Effector memory CD4-positive, alpha-beta T cell (primary cell): ENCODE measurements around the gene HEPN1.

ENCODE experiments used
- DNase-seq, 3 donors: peaks; one replicate each; pipeline ENCODE4 v3.0.0-alpha.2; 2020
- H3K27ac ChIP-seq: 2 replicates; pipeline ENCODE4 v1.7.0; 2013; ENCODE audit warnings: mild to moderate bottlenecking, low read length, moderate library complexity; ENCODE audit not compliant: insufficient read depth, poor library complexity, severe bottlenecking
- H3K27me3 ChIP-seq: replicated peaks from 2 replicates; pipeline ENCODE4 v1.7.0; 2013; ENCODE audit warnings: mild to moderate bottlenecking, low read length; ENCODE audit not compliant: insufficient read depth, control insufficient read depth, poor library complexity, severe bottlenecking
- H3K36me3 ChIP-seq: 2 replicates; pipeline ENCODE4 v1.7.0; 2013; ENCODE audit warnings: mild to moderate bottlenecking, low read length, moderate library complexity; ENCODE audit not compliant: control insufficient read depth, insufficient read depth
- H3K4me1 ChIP-seq: 2 replicates; pipeline ENCODE4 v1.7.0; 2013; ENCODE audit warnings: low read length, mild to moderate bottlenecking; ENCODE audit not compliant: control insufficient read depth, insufficient read depth, poor library complexity, severe bottlenecking
- H3K4me3 ChIP-seq: 2 replicates; pipeline ENCODE4 v1.7.0; 2013; ENCODE audit warnings: low read length, low read depth, mild to moderate bottlenecking; ENCODE audit not compliant: insufficient read depth, poor library complexity, severe bottlenecking
- H3K9me3 ChIP-seq: 2 replicates; pipeline ENCODE4 v1.7.0; 2013; ENCODE audit warnings: mild to moderate bottlenecking, low read length, moderate library complexity; ENCODE audit not compliant: control insufficient read depth

The HEPN1 gene

DNA sequence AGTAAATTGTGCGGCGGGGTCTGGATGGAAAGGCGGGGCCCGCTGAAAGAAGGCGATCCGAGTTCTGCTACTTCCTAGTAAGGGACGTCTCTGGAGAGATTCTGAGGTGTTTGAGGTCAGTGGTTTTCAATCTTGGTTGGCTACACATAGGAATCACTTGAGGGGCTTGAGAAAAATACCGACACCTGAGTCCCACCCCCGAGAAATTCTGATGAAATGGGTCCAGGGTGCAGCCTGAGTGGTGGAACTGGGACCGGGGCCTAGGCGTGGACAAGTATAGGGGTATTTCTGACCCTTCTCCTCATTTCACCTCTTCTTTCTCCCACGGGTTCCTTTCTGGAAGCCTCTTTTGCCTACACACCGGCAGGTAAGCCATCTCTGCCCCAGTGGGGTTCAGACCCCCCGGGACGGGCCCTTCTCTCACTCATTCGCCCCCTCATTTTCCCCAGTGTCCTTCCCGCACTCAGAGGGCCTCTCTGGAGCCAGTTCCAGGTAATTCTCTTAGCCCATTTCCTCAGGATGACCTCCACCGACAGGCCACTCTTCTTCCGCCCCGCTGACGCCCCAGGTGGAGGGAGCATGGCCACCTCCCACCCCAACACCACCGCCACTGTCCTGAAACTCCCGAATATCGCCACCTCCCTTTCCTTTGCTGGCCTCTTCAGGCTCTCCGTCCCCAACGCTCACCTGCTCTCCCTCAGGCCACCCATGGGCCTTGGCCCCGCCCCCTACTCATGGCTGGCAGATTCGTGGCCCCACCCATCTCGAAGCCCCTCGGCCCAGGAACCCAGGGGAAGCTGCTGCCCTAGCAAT lies 42.0 kb upstream of the HEPN1 start:
- Histone ChIP-seq H3K4me3 (peak overlapping the region; percentile 89), H3K27ac (peak overlapping the region; percentile 66), H3K36me3 (no peaks in the 10 kb centered on the region), H3K27me3 (no peaks in the 10 kb centered on the region), H3K9me3 (no peaks in the 10 kb centered on the region), H3K4me1 (peaks cover 14% of the 10 kb centered on the region)
- DNase-seq = no peak

DNA sequence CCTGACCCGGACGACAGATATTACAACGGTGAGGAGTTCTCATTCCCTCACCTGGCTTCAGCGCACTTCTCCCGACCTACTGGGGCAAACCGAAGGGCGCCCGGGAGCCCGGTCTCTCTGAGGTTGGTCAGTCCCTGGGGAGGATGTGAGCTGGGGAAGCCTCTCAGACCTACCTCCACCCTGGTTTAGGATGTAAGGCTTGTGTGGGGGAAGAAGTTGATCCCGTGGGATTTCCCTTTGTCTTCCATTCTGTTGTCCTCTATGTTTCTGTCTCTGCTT lies 41.5 kb upstream of the HEPN1 start:
- no peaks in the 10 kb centered on the region for H3K36me3 ChIP-seq
- no peak overlapping the region for H3K4me3 ChIP-seq
- H3K27ac ChIP-seq = no peak overlapping the region
- H3K4me1 ChIP-seq = peaks cover 14% of the 10 kb centered on the region
- DNase-seq = no peak
- H3K9me3 ChIP-seq = no peaks in the 10 kb centered on the region
- no peaks in the 10 kb centered on the region for H3K27me3 ChIP-seq

DNA sequence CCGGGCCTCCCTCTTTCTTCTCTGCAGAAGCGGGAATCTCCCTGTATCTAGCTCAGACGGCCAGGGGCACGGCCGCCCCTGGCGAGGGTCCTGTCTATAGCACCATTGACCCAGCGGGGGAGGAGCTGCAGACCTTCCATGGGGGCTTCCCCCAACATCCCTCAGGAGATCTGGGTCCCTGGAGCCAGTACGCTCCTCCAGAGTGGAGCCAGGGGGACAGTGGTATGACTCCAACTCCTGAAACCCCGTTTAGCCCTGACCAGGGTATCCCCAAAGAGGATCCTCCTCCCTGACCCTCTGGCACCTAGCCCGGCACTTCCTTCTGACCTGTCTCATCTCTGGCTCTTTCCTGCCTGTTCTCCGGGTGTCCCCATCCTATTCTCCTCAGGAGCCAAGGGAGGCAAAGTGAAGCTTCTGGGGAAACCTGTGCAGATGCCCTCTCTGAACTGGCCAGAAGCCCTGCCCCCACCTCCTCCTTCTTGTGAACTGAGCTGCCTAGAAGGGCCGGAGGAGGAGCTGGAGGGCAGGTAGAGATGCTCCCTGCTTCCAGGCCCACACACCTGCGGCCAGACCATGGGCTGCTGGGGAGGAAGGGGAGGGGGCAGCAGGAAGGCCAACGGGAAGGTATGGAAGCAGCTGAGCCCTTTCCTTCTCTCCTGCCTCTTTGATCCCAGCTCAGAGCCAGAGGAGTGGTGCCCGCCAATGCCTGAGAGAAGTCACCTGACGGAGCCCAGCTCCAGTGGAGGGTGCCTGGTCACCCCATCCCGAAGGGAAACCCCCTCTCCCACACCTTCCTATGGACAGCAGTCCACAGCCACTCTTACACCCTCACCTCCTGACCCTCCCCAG lies 40.9 kb upstream of the HEPN1 start:
- no peak overlapping the region for H3K27ac ChIP-seq
- H3K27me3 ChIP-seq = no peaks in the 10 kb centered on the region
- H3K4me1 ChIP-seq = peaks cover 14% of the 10 kb centered on the region
- H3K9me3 ChIP-seq = no peaks in the 10 kb centered on the region
- H3K36me3 ChIP-seq = no peaks in the 10 kb centered on the region
- H3K4me3 ChIP-seq = no peak overlapping the region
- DNase-seq = no peak

DNA sequence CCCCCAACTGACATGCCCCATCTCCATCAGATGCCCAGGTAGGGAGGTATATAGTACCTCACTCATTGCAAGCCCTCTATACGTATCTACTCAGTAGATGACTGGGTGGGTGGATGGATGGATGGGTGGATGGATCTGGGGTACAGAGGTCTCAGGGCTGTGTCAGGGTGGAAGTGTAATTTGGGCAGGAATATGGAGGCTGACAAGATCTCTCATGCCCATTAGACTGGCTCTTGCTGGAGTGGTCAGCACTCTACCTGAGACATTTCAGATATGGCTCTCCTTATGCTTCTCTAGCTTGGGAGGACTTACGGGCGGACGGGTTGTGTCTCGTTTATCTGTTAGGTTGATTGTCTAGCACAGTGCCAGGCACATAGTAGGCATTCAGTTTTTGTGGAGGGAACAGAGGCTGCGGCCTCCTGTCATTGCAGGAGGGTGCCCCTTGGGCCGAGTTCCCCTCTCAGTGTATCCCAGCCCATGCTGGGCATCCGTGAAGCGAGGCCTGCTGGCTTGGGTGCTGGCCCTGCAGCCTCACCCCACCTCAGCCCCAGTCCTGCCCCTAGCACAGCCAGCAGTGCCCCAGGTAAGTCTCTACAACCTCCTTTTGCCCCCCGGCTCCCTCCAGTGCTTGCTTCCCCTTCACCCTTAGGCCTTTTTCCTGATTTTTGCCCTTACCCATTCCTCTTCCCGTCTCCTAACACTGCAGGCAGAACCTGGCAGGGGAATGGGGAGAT lies 40.1 kb upstream of the HEPN1 start:
- no peak overlapping the region for H3K27ac ChIP-seq
- no peak for DNase-seq
- H3K4me3 ChIP-seq = no peak overlapping the region
- H3K9me3 ChIP-seq = no peaks in the 10 kb centered on the region
- H3K4me1 ChIP-seq = peaks cover 14% of the 10 kb centered on the region
- no peaks in the 10 kb centered on the region for H3K27me3 ChIP-seq
- H3K36me3 ChIP-seq = no peaks in the 10 kb centered on the region

DNA sequence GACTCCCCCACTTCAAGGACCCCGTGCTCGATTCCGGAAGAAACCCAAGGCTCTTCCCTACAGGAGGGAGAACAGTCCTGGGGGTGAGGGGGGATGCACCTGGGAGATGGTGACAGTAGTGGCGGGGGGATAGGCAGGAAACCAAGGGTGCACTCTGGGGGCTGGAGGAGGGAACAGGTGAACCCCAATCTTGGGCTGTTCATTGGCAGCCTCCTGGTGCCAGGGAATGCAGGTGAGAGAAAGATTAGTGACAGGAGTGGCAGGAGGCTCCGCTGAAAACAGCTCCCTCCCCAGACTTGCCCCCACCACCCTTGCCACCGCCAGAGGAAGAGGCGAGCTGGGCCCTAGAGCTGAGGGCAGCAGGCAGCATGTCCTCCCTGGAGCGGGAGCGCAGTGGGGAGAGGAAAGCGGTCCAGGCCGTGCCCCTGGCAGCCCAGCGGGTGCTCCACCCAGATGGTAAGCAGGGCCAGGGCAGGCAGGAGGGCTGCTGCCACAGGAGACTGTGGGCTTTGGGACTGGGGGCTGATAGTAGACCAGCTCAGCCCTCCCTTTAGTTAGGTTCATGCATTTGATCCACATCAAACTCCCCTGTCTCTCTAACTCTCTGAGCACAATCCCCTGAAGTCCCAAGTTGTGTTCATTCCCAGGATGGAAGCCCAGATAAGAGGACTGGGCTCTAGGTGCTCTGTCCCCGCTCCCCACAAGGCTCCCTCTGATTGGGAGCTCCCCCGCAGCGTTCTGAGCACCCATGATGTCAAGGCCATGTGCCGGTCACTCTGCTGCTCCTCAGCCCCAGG lies 39.4 kb upstream of the HEPN1 start:
- peaks cover 14% of the 10 kb centered on the region for H3K4me1 ChIP-seq
- no peaks in the 10 kb centered on the region for H3K36me3 ChIP-seq
- H3K9me3 ChIP-seq = no peaks in the 10 kb centered on the region
- no peak for DNase-seq
- no peak overlapping the region for H3K4me3 ChIP-seq
- H3K27ac ChIP-seq = no peak overlapping the region
- H3K27me3 ChIP-seq = no peaks in the 10 kb centered on the region

DNA sequence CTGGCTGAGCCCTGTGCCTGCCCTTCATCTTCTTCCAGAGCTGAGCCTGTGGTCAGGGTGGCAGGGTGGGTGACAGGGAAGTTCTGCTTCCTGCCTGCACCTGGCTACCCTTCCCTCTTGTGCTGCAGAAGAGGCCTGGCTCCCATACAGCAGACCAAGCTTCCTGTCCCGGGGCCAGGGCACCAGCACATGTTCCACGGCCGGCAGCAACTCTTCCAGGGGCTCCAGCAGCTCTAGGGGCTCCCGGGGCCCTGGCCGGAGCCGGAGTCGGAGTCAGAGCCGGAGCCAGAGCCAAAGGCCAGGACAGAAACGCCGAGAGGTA lies 38.8 kb upstream of the HEPN1 start:
- DNase-seq = no peak
- no peaks in the 10 kb centered on the region for H3K27me3 ChIP-seq
- H3K4me1 ChIP-seq = peaks cover 14% of the 10 kb centered on the region
- H3K9me3 ChIP-seq = no peaks in the 10 kb centered on the region
- no peaks in the 10 kb centered on the region for H3K36me3 ChIP-seq
- H3K27ac ChIP-seq = no peak overlapping the region
- H3K4me3 ChIP-seq = no peak overlapping the region

DNA sequence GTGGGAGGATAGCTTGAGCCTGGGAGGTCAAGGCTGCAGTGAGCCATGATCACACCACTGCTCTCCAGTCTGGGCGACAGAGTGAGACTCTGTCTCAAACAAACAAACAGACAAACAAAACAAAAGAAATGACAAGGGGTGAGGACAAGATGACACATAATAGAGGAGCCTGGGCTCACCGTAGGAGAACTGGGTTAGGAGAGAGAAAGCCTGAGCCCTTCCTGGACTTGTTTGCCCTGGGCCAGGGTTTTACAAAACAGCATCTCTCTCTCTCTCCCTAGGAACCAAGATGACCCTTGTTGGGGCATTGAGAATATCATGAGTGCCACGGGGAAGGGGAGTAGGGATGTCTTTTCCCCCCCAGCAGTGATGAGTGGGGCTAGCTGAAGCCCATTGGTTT lies 38.1 kb upstream of the HEPN1 start:
- Histone ChIP-seq H3K36me3 (no peaks in the 10 kb centered on the region), H3K27me3 (no peaks in the 10 kb centered on the region), H3K4me1 (peaks cover 11% of the 10 kb centered on the region), H3K27ac (no peak overlapping the region), H3K4me3 (no peak overlapping the region), H3K9me3 (no peaks in the 10 kb centered on the region)
- DNase-seq = no peak

DNA sequence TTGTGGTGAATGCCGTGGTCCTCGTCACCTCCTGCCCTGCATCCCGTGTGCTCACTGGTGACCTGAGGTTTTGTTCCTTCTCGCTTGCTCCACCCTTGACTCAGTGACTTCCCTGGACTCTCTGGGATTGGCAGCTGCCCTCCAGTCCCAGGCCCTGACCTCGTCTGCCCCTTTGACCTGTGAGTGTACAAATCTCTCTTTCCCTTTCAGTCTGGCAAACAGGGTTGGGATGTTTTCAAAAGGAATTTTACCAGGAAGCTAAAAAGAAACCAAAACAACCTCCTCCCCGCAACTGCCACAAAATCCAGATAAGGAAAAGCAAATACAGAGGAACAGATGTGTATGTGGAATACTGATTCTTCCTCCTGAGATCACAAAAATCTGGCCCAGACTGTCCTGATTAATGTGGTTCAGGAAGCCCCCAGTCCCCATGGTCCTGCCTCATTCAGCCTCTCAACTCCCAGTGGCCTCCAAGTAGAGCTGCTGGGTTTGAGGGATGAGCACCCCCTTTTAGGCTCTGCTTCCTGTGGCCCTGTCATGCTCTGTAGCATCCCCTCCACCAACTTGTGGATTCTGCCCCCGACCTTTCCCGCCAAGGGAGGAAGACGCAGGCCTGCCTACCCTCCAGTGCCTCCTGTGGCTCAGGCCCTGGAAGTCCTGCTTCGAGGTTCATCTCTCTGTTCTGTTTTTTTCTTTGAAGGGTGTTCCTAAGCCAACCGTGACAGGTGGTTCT lies 36.5 kb upstream of the HEPN1 start:
- Histone ChIP-seq H3K9me3 (no peaks in the 10 kb centered on the region), H3K4me1 (no peaks in the 10 kb centered on the region), H3K4me3 (no peak overlapping the region), H3K27me3 (no peaks in the 10 kb centered on the region), H3K27ac (no peak overlapping the region), H3K36me3 (no peaks in the 10 kb centered on the region)
- DNase-seq = no peak

DNA sequence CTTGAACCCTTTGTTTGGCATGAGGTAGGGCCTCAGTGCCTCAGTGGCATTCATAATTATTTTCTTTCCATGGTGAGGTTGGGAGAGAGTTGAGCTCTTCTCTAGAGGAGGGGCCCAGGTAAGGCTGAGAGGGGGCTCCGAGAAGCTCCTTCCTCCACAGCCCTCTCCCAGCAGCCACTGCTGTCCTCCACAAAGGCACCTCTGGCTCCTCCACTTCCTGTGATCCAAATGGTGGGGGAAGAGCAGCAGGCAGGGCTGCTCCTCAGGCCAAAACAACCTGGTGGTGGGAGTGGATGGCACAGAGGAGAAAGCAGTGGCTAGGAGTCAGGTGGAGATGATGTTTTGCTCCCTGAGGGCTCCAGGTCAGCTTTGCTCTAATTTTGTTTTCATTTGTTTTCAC lies 34.7 kb upstream of the HEPN1 start:
- H3K36me3 ChIP-seq = no peaks in the 10 kb centered on the region
- H3K27me3 ChIP-seq = no peaks in the 10 kb centered on the region
- no peak for DNase-seq
- H3K9me3 ChIP-seq = no peaks in the 10 kb centered on the region
- no peaks in the 10 kb centered on the region for H3K4me1 ChIP-seq
- H3K4me3 ChIP-seq = no peak overlapping the region
- H3K27ac ChIP-seq = no peak overlapping the region
